Measurements from ENCODE around the gene ULK3. TPM values are rescaled to one million over a fixed set of nuclear protein-coding genes. Genes with fewer than 3 reads are reported as not detected.

The ULK3 gene
- total RNA-seq, 4 donors from 2014 or later = 138 to 473 (median 312) TPM

DNA sequence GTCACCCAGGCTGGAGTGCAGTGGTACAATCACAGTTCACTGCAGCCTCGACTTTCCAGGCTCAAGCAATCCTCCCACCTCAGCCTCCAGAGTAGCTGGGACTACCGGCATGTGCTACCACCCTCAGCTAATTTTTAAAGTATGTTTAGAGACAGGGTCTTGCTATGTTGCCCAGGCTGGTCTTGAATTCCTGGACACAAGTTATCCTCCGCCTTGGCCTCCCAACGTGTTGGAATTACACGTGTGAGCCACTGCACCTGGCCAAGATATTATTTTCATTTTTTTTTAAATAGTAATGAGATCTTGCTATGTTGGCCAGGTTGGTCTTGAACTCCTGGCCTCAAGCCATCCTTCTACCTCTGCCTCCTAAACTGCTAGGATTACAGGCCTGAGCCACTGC lies 42.5 kb upstream of the ULK3 start:
- H3K4me3 ChIP-seq = no peak overlapping the region
- H3K36me3 ChIP-seq = no peaks in the 10 kb centered on the region
- TF ChIP-seq, protein P1, sequence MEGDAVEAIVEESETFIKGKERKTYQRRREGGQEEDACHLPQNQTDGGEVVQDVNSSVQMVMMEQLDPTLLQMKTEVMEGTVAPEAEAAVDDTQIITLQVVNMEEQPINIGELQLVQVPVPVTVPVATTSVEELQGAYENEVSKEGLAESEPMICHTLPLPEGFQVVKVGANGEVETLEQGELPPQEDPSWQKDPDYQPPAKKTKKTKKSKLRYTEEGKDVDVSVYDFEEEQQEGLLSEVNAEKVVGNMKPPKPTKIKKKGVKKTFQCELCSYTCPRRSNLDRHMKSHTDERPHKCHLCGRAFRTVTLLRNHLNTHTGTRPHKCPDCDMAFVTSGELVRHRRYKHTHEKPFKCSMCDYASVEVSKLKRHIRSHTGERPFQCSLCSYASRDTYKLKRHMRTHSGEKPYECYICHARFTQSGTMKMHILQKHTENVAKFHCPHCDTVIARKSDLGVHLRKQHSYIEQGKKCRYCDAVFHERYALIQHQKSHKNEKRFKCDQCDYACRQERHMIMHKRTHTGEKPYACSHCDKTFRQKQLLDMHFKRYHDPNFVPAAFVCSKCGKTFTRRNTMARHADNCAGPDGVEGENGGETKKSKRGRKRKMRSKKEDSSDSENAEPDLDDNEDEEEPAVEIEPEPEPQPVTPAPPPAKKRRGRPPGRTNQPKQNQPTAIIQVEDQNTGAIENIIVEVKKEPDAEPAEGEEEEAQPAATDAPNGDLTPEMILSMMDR (IDR thresholded peaks at IDR 0.05) = no peak
- TF ChIP-seq POLR2A (IDR thresholded peaks at IDR 0.05) = no peak
- TF ChIP-seq POLR2AphosphoS5 (IDR thresholded peaks at IDR 0.05) = no peak
- TF ChIP-seq EP300 (IDR thresholded peaks at IDR 0.05; ENCODE audit: low read depth) = no peak
- H3K27ac ChIP-seq = no peak overlapping the region
- DNase-seq = no peak
- no peaks in the 10 kb centered on the region for H3K27me3 ChIP-seq
- H3K4me1 ChIP-seq = peaks cover 0 to 29% (median 7%) of the 10 kb centered on the region in 4 donors
- no peaks in the 10 kb centered on the region for H3K9me3 ChIP-seq
- 87 to 92% methylated on average over 3 to 5 of the region's 5 CpGs for WGBS, 2 donors (ENCODE audit: low coverage in 1 of 2)
- in situ Hi-C loops (cut with MboI; ENCODE audit: low pct_ligation_motif_present in 1 of 4, low pct_unique_long_range_greater_than_20kb in 1 of 4, low sequenced_read_pairs in 3 of 4) (no loop called here), intact Hi-C loops (cut with DNase I; ENCODE audit: low total_unique reads) (no loop called here)

DNA sequence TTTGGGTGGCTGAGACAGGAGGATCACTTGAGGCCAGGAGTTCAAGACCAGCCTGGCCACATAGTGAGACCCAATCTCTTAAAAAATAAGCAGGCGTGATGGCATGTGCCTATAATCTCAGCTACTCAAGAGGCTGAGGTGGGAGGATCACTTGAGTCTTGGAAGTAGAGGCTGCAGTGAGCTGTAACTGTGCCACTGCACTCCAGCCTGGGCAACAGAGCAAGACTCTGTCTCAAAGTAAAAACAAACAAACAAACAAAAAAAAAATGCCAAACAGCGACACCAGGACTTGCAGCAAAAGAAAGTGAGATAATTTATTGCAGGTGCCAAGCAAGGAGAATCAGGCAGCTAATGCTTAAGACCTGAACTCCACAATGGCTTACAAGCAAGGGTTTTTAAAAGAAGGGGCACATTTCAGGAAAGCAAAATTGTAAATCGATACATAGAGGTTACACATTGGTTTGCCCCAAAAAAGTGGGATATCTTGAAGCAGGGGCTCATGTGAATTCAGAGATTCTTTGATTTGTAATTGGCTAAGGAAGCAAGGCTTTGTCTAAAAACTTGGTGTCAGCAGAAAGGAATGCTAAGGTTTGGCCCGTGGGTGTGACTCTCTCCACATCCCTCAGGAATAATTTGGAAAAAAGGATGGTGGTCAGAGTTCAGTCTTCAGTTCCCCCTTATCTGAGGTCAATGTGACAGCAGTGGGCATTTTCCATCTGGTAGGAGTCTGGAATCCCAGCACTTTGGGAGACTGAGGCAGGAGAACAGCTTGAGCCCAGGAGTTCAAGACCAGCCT lies 41.7 kb upstream of the ULK3 start:
- Histone ChIP-seq H3K36me3 (no peaks in the 10 kb centered on the region), H3K27me3 (no peaks in the 10 kb centered on the region), H3K4me1 (peaks cover 0 to 26% (median 4%) of the 10 kb centered on the region in 4 donors), H3K4me3 (no peak overlapping the region), H3K27ac (no peak overlapping the region), H3K9me3 (no peaks in the 10 kb centered on the region)
- WGBS, 2 donors (ENCODE audit: low coverage in 1 of 2) = 79 to 89% methylated on average over 4 of the region's 4 CpGs
- DNase-seq = no peak
- intact Hi-C loops (cut with DNase I; ENCODE audit: low total_unique reads) = no loop called here
- TF ChIP-seq POLR2AphosphoS5 (IDR thresholded peaks at IDR 0.05) (no peak), EP300 (IDR thresholded peaks at IDR 0.05; ENCODE audit: low read depth) (no peak), POLR2A (IDR thresholded peaks at IDR 0.05) (no peak)
- TF ChIP-seq, protein P1 (IDR thresholded peaks at IDR 0.05) = no peak
- in situ Hi-C loops (cut with MboI; ENCODE audit: low pct_ligation_motif_present in 1 of 4, low pct_unique_long_range_greater_than_20kb in 1 of 4, low sequenced_read_pairs in 3 of 4) = no loop called here

GRCh38 chr15:74882528-74882927 lies 39.6 kb upstream of the ULK3 start:
- Histone ChIP-seq H3K9me3 (no peaks in the 10 kb centered on the region), H3K27ac (no peak overlapping the region), H3K27me3 (no peaks in the 10 kb centered on the region), H3K4me3 (no peak overlapping the region), H3K36me3 (no peaks in the 10 kb centered on the region), H3K4me1 (peaks cover 0 to 16% (median 0%) of the 10 kb centered on the region in 4 donors)
- TF ChIP-seq EP300 (IDR thresholded peaks at IDR 0.05; ENCODE audit: low read depth) (no peak), POLR2A (IDR thresholded peaks at IDR 0.05) (no peak), POLR2AphosphoS5 (IDR thresholded peaks at IDR 0.05) (no peak)
- TF ChIP-seq, protein P1 (IDR thresholded peaks at IDR 0.05) = no peak
- DNase-seq = no peak
- WGBS, 2 donors (ENCODE audit: low coverage in 1 of 2) = 96 to 97% methylated on average over 6 of the region's 6 CpGs
- in situ Hi-C loops (cut with MboI; ENCODE audit: low pct_ligation_motif_present in 1 of 4, low pct_unique_long_range_greater_than_20kb in 1 of 4, low sequenced_read_pairs in 3 of 4) (no loop called here), intact Hi-C loops (cut with DNase I; ENCODE audit: low total_unique reads) (no loop called here)

DNA sequence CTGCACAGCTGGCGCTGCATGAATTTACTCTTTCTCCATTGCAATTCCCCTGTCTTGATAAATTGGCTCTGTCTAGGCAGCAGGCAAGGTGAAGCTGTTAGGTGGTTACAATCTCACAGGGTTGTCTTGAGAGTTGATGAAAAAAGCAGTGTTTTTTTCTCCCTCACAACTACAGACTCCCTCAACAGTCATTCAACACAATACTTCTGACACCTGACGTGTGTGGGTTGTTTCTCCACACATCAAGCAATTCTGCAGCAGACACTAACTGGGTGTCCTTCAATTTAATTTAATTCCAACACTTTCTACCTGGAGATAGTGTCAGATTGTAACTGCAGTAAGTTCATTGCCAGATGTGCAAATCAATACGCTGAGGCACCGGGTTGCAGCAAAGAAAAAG lies 35.3 kb upstream of the ULK3 start:
- no peak for DNase-seq
- Histone ChIP-seq H3K36me3 (no peaks in the 10 kb centered on the region), H3K4me3 (no peak overlapping the region), H3K27ac (no peak overlapping the region), H3K4me1 (peaks cover 0 to 6% (median 3%) of the 10 kb centered on the region in 4 donors), H3K9me3 (no peaks in the 10 kb centered on the region), H3K27me3 (no peaks in the 10 kb centered on the region)
- 71 to 74% methylated on average over 4 of the region's 4 CpGs for WGBS, 2 donors (ENCODE audit: low coverage in 1 of 2)
- TF ChIP-seq, protein P1 (IDR thresholded peaks at IDR 0.05) = no peak
- TF ChIP-seq EP300 (IDR thresholded peaks at IDR 0.05; ENCODE audit: low read depth) = no peak
- TF ChIP-seq POLR2A (IDR thresholded peaks at IDR 0.05) = no peak
- TF ChIP-seq POLR2AphosphoS5 (IDR thresholded peaks at IDR 0.05) = no peak
- in situ Hi-C loops (cut with MboI; ENCODE audit: low pct_ligation_motif_present in 1 of 4, low pct_unique_long_range_greater_than_20kb in 1 of 4, low sequenced_read_pairs in 3 of 4) (no loop called here), intact Hi-C loops (cut with DNase I; ENCODE audit: low total_unique reads) (no loop called here)
